Neural cell (in vitro differentiated cells): ENCODE data around the gene KIRREL2.

Source experiments
- CTCF ChIP-seq: fragments of 450-650 bp; IDR thresholded peaks from 2 replicates; pipeline ENCODE4 v1.5.1; 2014; ENCODE audit warnings: antibody characterized with exemption, mild to moderate bottlenecking, moderate library complexity; ENCODE audit not compliant: poor library complexity, severe bottlenecking
- EP300 ChIP-seq: fragments of 450-650 bp; conservative IDR thresholded peaks from 2 replicates; pipeline ENCODE4 v1.6.1; 2014; ENCODE audit warnings: antibody characterized with exemption, mild to moderate bottlenecking, moderate library complexity; ENCODE audit not compliant: poor library complexity, severe bottlenecking
- REST ChIP-seq: IDR thresholded peaks from 2 replicates; pipeline ENCODE4 v1.6.1; 2012; ENCODE audit warnings: borderline replicate concordance
- TAF1 ChIP-seq: IDR thresholded peaks from 2 replicates; pipeline ENCODE4 v1.6.1; 2012; ENCODE audit warnings: low read depth

- TF ChIP-seq TAF1 (no peak), CTCF (no peak), EP300 (no peak), REST (no peak)
These were observed 47.8 kb downstream of the KIRREL2 start for GRCh38 chr19:35904311-35905068.
